K562 (cell line): ENCODE results near the gene MPHOSPH8. TPM values are rescaled to one million over a fixed set of nuclear protein-coding genes. Genes with fewer than 3 reads are reported as not detected.

Experiments
- ADNP ChIP-seq: fragments of 200-800 bp; sonication (Bioruptor generic); IDR thresholded peaks from 2 replicates; pipeline ENCODE4 v1.6.1; 2016; ENCODE audit warnings: missing genetic modification characterization, missing compliant biosample characterization
- ARNT ChIP-seq, 2 experiments: fragments of 450-650 bp; IDR thresholded peaks; 2 replicates each; pipeline ENCODE4 v1.6.1; 2016; ENCODE audit warnings: mild to moderate bottlenecking in 1 of 2
- HNRNPL ChIP-seq: fragments of 200-400 bp; formaldehyde crosslinking; IDR thresholded peaks from 2 replicates; pipeline ENCODE4 v1.6.1; 2017; ENCODE audit warnings: low read depth, mild to moderate bottlenecking, low read length
- ILK ChIP-seq: fragments of 450-650 bp; IDR thresholded peaks from 2 replicates; pipeline ENCODE4 v1.6.1; 2016; ENCODE audit warnings: missing genetic modification characterization, low read depth, mild to moderate bottlenecking, missing compliant biosample characterization, moderate library complexity, borderline replicate concordance
- NR3C1 ChIP-seq: sonication (generic); formaldehyde crosslinking; IDR thresholded peaks from 2 replicates; pipeline ENCODE4 v1.8.1; 2022; ENCODE audit warnings: missing genetic modification reagents
- RBM39 ChIP-seq: fragments of 200-400 bp; formaldehyde crosslinking; optimal IDR thresholded peaks from 2 replicates; pipeline ENCODE3; 2018; ENCODE audit warnings: low read depth, low read length
- RFX5 ChIP-seq: IDR thresholded peaks from 2 replicates; pipeline ENCODE4 v1.6.1; 2011; ENCODE audit warnings: low read depth, mild to moderate bottlenecking, improper control_type of control experiment, low read length
- SP2 ChIP-seq: IDR thresholded peaks from 2 replicates; pipeline ENCODE4 v1.6.1; 2011; ENCODE audit warnings: mild to moderate bottlenecking, low read depth, low read length, moderate library complexity; ENCODE audit not compliant: poor library complexity, severe bottlenecking; ENCODE audit errors: extremely low read depth
- ZNF217 ChIP-seq: sonication (generic); formaldehyde crosslinking; IDR thresholded peaks from 2 replicates; pipeline ENCODE4 v1.8.0; 2022; ENCODE audit warnings: mild to moderate bottlenecking, missing genetic modification reagents
- polyA plus RNA-seq, 8 experiments: library from polyadenylated mRNA; depleted of rRNA in 4 of 8; stranded (reverse) in 5 of 8; unstranded in 3 of 8; fragments of >200 nt; fragmentation: Nextera tagmentation in 2 of 8; fragmentation: Illumina TruSeq in 1 of 8; extraction: Ambion mirVana in 2 of 8; extraction: Trizol in 1 of 8; gene quantifications; 2 replicates each; pipeline versions ENCODE4 v1.2.1 to v1.2.3, GENCODE V29; 2011 to 2014; ENCODE audit warnings: inconsistent platforms in 1 of 8, missing spikeins in 1 of 8
- total RNA-seq, 7 experiments: library from RNA; depleted of rRNA in 6 of 7; stranded (reverse); fragments of >200 nt in 6 of 7; fragmentation: Illumina TruSeq in 2 of 7; extraction: Trizol in 2 of 7; gene quantifications; 2 replicates each; pipeline versions ENCODE4 v1.2.1 to v1.2.3, GENCODE V29; 2011 to 2021; ENCODE audit warnings: low replicate concordance in 1 of 7
- TF ChIP-seq, protein P1 (sequence below), 2 experiments: fragments of 200-800 bp in 1 of 2; sonication (Bioruptor generic) in 1 of 2; sonication (generic) in 1 of 2; formaldehyde crosslinking in 1 of 2; IDR thresholded peaks in 1 of 2; conservative IDR thresholded peaks in 1 of 2; 2 replicates each; pipeline versions ENCODE4 v1.5.0 to v1.6.1; 2016 to 2020; ENCODE audit warnings: missing compliant biosample characterization in 1 of 2, missing genetic modification characterization in 1 of 2, missing genetic modification reagents in 1 of 2
- TF ChIP-seq, protein P2 (sequence below): sonication (generic); formaldehyde crosslinking; IDR thresholded peaks from 2 replicates; pipeline ENCODE4 v1.8.1; 2023; ENCODE audit warnings: mild to moderate bottlenecking, missing genetic modification reagents, moderate library complexity
- TF ChIP-seq, protein P3 (sequence below): fragments of 250-450 bp; sonication (Bioruptor Pico); IDR thresholded peaks from 2 replicates; pipeline ENCODE4 v1.5.0; 2021; ENCODE audit warnings: mild to moderate bottlenecking, moderate library complexity
- TF ChIP-seq, protein P4 (sequence below): fragments of 450-650 bp; formaldehyde crosslinking; IDR thresholded peaks from 2 replicates; pipeline ENCODE4 v1.4.0; 2020; ENCODE audit warnings: mild to moderate bottlenecking, moderate library complexity
- TF ChIP-seq, protein P5 (sequence below): fragments of 250-450 bp; sonication (Bioruptor Pico); IDR thresholded peaks from 2 replicates; pipeline ENCODE4 v1.5.1; 2021; ENCODE audit warnings: mild to moderate bottlenecking

Gene MPHOSPH8
- total and polyA plus RNA-seq, 9 of the 15 experiments (the other 6 are each of a cell fraction or from before 2014, with no cell fraction given) = 10.3 to 24.8 (median 16.6) TPM

DNA sequence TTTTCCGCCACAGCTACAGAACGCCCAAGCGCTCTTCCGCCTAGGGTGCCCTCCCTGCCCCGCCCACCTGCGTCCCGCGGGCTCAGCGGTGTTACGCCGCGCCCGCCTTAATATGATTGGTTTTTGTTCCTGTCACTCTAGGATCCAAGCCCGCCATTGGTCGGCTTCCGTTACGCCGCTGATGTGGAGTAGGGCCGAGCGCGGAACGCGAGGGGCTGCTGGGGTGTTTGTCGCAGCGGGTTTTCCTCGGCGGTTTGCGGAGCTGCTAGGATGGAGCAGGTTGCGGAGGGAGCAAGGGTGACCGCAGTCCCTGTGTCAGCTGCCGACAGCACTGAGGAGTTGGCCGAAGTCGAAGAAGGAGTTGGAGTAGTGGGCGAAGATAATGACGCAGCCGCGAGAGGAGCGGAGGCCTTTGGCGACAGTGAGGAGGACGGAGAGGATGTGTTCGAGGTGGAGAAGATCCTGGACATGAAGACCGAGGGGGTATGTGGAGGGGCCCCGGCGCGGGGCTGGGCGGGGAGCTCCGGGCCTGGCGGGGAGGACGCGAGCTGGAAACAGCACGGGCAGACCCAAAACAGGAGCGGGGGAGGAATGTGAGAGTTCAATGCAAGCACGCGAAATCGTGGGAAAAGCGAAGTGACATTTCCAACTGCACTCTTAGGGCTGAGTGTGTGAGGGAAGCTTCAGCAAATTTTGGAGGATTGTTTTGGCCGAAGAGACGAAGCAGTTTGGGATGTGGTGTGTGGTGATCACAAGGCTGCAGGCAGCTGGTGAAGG, at the start of gene MPHOSPH8 (continued):
- TF ChIP-seq, protein P1, sequence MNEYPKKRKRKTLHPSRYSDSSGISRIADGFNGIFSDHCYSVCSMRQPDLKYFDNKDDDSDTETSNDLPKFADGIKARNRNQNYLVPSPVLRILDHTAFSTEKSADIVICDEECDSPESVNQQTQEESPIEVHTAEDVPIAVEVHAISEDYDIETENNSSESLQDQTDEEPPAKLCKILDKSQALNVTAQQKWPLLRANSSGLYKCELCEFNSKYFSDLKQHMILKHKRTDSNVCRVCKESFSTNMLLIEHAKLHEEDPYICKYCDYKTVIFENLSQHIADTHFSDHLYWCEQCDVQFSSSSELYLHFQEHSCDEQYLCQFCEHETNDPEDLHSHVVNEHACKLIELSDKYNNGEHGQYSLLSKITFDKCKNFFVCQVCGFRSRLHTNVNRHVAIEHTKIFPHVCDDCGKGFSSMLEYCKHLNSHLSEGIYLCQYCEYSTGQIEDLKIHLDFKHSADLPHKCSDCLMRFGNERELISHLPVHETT (CRISPR knock-in tag; conservative IDR thresholded peaks at IDR 0.05 in 1 of 2, IDR thresholded peaks at IDR 0.05 in 1 of 2) = no peak
- TF ChIP-seq ZNF217 (CRISPR knock-in tag) (no peak), RBM39 (no peak), ILK (tag) (no peak), ARNT (IDR thresholded peaks at IDR 0.05) (no peak), ADNP (tag) (no peak), NR3C1 (CRISPR knock-in tag) (no peak), RFX5 (no peak), SP2 (peak; percentile 68), HNRNPL (no peak)
- TF ChIP-seq, protein P2, sequence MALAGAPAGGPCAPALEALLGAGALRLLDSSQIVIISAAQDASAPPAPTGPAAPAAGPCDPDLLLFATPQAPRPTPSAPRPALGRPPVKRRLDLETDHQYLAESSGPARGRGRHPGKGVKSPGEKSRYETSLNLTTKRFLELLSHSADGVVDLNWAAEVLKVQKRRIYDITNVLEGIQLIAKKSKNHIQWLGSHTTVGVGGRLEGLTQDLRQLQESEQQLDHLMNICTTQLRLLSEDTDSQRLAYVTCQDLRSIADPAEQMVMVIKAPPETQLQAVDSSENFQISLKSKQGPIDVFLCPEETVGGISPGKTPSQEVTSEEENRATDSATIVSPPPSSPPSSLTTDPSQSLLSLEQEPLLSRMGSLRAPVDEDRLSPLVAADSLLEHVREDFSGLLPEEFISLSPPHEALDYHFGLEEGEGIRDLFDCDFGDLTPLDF (CRISPR knock-in tag) = no peak
- TF ChIP-seq, protein P3, sequence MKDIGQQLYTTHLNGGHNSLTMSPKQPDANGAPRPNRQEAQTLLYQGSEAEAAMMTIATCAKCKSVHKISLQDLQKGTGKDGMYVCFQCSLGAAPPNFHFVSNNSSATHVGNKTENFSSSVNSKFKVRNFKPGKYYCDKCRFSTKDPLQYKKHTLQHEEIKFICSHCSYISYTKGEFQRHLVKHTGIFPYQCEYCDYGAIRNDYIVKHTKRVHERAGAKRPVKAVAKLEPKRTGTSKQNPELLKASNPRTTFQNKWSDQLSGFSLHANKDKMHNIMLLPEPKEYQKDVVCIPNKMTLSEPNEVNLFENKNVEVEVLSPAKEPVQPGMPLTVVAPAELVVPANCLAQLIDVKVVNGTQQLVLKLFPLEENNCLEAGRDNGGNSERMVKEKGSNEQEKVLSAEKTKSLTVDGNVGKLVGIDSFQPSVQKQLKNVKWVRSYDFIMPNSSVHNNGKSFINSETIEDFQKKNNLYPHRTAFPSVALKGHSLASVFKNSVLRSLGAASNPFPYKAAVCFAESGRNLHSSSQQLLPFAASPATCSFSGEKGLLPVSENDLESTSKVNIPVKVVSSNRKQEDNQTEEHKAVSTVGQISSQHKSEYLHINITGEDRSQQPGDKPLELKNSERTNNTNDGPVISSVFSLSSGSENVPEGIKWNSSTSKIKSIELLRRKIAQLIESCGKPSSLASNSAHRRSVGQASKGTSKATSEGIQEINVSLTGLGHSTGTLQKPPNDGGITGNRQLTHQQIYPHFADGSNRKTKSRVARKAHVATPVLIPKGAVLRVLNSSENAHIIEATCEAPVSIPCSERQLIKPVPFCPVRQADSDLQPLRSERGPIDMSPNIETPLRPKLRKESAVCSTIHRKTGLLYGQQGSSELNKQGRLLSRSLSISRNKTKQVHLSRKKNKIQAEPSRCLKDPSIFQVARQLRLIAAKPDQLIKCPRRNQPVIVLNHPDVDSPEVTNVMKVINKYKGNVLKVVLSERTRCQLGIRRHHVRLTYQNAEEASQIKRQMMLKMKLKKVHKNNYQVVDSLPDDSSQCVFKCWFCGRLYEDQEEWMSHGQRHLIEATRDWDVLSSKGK = no peak
- TF ChIP-seq, protein P4, sequence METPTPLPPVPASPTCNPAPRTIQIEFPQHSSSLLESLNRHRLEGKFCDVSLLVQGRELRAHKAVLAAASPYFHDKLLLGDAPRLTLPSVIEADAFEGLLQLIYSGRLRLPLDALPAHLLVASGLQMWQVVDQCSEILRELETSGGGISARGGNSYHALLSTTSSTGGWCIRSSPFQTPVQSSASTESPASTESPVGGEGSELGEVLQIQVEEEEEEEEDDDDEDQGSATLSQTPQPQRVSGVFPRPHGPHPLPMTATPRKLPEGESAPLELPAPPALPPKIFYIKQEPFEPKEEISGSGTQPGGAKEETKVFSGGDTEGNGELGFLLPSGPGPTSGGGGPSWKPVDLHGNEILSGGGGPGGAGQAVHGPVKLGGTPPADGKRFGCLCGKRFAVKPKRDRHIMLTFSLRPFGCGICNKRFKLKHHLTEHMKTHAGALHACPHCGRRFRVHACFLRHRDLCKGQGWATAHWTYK (CRISPR knock-in tag) = no peak
- TF ChIP-seq, protein P5, sequence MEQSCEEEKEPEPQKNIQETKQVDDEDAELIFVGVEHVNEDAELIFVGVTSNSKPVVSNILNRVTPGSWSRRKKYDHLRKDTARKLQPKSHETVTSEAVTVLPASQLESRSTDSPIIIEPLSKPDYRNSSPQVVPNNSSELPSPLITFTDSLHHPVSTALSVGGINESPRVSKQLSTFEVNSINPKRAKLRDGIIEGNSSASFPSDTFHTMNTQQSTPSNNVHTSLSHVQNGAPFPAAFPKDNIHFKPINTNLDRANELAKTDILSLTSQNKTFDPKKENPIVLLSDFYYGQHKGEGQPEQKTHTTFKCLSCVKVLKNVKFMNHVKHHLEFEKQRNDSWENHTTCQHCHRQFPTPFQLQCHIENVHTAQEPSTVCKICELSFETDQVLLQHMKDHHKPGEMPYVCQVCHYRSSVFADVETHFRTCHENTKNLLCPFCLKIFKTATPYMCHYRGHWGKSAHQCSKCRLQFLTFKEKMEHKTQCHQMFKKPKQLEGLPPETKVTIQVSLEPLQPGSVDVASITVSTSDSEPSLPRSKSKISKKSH = no peak
